VCaP (cell line): Measurements from ENCODE around the gene CLBA1.

Experiments
- H3K27ac ChIP-seq: fragments of 450-650 bp; 2 replicates; pipeline ENCODE4 v1.5.1; 2017
- TF ChIP-seq, protein P1 (sequence below): fragments of 450-650 bp; conservative IDR thresholded peaks from 2 replicates; pipeline ENCODE4 v1.5.1; 2017; ENCODE audit warnings: mild to moderate bottlenecking, moderate library complexity

CLBA1 gene

DNA sequence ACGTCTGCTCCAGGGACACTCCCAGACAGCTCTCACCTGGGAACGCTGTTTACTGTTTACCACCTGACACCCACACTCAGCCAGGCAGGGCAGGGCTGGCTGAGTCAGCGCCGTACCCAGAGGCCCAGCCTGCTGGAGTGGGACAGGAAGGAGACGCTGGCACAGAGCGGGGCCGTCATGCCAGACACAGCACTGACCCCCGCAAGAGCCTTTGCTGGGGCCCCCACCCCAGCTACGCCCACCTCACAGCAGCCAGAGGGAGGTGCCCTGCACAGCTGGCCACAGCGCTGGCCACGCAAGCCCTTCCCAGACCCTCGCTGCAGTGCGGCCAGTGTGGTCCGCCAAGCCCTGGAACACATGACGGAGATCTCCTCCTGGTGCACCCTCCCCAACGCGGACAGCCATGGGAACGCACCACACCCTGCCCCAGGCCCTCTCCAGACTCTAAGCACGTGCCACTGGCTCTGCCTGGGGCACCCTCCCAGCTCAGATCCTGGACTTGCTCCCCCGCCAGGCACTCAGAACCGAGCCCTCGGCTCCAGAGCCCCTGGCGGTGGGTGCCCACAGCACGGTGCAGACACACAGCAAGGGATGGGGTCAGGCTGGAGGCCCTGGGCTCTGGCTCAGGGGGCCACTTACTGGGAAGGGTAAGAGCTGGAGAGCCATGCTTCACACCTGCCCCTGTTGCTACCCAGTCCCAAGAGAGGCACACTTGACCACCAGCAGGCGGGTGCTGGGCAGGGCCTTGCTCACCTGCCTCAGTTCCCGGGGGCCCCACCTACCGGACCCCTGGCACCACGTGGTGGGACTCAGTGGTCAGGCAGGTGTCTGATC lies 13.1 kb upstream of the CLBA1 start:
- no peak overlapping the region for H3K27ac ChIP-seq
- TF ChIP-seq, protein P1, sequence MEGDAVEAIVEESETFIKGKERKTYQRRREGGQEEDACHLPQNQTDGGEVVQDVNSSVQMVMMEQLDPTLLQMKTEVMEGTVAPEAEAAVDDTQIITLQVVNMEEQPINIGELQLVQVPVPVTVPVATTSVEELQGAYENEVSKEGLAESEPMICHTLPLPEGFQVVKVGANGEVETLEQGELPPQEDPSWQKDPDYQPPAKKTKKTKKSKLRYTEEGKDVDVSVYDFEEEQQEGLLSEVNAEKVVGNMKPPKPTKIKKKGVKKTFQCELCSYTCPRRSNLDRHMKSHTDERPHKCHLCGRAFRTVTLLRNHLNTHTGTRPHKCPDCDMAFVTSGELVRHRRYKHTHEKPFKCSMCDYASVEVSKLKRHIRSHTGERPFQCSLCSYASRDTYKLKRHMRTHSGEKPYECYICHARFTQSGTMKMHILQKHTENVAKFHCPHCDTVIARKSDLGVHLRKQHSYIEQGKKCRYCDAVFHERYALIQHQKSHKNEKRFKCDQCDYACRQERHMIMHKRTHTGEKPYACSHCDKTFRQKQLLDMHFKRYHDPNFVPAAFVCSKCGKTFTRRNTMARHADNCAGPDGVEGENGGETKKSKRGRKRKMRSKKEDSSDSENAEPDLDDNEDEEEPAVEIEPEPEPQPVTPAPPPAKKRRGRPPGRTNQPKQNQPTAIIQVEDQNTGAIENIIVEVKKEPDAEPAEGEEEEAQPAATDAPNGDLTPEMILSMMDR, result no peak

DNA sequence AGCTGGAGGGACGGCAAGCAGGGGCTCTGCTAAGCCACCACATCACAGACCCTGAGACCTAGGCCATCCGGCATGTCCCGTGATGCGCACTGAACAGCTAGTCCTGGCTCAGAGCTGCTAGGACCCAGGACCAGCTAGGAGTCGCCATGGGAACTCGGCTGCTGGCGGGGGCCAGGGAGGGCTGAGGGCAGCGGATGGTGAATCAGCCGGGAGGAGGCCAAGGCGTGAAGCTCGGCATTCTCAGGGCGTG lies 12.5 kb upstream of the CLBA1 start:
- no peak overlapping the region for H3K27ac ChIP-seq

DNA sequence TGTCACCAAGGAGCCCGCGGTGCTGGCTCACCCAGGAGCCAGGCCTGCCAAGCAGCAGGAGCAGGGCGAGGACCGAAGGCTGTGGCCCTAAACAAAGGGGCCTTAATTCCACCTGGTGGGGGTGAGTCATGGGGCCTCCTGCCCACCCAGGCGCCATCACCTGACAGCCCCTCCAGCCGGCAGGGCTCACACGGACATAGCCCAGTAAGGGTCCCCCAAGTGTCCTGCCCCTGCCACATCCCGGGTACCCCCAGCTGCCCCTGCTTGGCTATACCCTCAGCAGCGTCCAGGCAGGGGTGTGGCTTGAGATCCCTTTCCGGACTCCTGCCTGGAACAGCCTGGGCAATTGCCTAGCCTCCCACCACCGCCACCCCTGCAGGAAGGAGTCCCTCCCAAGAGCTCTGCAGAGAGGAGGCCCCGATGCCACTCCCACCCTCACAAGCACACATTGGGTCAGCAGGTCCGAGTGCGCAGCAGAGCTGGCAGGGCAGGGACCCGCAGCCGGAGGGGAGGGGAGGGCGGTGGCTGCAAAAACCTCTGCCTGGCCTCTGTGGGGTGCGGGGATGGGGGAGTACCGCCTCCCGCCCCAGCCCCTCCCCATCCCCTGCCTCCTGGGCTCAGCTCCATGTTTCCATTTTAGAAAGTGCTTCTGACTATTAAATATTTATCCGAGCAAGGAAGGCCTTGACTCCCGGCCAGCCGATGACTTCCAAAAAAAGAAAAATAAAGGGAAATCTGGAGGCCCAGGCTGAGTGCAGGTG lies 12.0 kb upstream of the CLBA1 start:
- H3K27ac ChIP-seq, result no peak overlapping the region
- TF ChIP-seq, protein P1, result no peak

More for the DNA sequence above, 12.5 kb upstream of the CLBA1 start:
- TF ChIP-seq, protein P1, result no peak

DNA sequence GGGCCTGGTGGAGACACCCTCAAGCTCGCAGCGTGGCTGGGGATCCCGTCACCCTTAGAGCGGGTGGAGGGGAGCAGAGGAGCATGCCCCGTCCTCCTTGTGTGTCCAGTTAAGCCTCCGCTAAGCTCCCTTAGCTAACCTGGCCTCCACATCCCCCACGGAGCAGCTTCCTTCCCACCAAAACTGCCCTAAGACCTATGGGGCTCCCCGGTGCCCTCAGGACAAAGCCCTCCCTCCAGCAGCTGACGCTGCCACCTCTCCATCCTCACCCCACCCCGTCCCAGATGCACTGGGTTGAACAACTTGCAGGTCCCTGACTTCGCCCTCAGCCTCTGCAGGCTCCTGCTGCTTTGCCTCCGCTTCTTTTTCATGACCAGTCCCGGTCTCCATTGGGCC lies 11.4 kb upstream of the CLBA1 start:
- TF ChIP-seq, protein P1, result no peak
- H3K27ac ChIP-seq, result no peak overlapping the region

DNA sequence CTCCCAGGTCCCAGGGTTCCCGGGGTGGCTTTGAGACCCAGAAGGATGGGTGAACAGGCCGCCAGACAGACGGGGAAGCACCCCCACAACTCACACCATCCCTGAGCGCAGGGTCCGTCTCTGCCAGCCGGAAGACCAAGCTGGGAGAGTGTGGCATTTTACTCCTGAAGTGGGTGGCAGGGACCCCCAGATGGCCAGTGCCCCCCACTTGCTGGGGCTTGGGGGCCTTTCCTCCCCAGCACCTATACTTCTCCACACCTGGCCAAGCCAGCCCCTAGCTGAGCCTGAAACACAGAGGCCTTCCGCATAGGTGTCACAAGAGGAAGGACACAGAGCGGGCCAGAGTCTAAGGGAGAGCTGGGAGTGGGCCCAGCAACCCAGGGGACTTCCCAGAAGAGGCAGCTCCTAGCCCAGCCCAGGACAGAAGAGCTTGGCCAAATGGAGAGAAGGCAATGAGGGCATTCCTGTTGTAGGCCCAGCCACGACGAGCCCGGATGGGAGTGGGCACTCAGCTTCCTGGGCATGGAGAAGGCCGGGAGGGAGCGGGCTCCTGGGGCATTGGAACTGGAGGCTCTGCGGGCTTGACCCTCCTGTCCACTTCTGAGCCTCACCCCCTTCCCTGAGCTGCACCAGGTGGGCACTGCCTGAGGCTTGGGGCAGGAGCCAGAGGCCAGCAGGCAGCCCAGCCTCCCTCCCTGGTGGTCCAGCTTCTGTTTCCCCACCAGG lies 10.8 kb upstream of the CLBA1 start:
- H3K27ac ChIP-seq, result no peak overlapping the region
- TF ChIP-seq, protein P1, result no peak

DNA sequence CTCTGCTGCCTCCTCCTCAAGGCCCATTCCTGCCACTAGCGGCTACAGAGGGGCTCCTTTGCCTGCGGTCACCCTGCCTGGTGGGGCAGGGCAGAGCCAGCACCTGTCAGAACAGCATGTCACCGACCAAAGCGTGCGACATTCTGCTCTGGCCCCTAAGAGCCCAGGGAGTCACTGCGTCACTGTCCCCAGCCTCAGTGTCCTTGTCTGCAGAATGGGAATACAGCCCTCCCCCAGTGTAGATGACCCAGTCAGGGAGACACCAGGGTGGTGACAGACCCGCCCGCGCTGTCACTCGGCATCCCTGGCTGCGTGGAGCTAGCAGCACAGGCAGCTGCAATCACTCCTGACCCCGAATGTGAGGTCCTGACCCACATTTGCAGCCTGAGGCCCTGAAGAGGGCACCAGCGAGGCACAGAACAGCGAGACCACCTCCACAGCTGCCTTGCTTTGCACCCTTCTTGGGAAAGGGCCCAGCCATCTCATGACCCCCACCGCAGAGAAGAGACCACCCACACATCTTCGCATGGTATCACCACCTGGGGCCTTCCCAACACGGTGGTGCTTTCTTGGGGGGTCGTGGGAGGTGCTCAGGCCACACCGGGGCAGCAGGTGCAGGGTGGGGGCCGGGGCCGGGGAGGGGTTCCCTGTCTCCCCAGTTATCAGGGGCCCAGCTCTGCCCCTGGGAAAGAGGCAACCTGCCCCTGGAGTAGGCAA lies 9.9 kb upstream of the CLBA1 start:
- H3K27ac ChIP-seq, result no peak overlapping the region
- TF ChIP-seq, protein P1, result no peak
